NCI-H2081 treated with DMSO at 0.1 percent for 48 hours (cell line): ENCODE results near the gene PCDH9.

Source experiments
- DNase-seq: peaks from one replicate; lab custom pipeline; 2025; lab: John Stamatoyannopoulos, UW

The PCDH9 gene

DNA sequence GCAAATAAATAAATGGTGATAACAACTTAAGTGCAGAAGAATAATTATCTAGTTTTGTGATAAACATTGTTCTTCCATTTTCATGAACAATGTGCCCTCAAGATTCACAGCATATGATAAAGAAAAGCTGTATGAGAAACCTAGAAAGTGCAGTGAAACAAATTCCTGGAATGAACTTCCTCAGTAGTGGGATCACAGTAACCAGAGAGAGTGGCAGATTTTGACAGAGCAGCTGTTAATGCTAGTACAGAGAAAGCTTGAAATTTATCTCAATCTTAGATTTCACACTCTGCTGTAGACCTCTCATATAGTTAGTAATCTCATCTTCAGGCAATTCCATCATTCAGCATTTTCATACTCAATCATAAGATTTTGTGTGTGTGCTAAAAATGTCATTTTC, 664.9 kb downstream of the PCDH9 start:
- DNase-seq = no peak

DNA sequence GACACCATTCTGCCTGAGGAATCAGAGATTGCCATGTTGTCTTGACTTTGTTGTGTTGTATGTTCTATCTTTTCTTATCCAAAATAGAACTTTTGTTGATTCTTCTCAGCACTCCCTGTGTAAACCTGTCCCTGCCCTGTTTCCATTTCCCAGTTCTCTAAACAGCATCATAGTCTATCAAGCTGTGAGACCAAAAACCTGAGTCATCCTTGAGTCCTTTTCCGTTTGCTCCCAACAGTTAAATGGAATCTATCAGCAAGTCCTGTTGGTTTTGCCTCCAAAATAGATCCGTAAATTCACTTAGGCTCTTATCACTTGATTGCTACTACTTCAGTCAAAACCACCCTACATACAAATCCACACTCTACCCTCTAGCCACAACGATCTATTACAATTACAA, 667.1 kb downstream of the PCDH9 start:
- DNase-seq = no peak

DNA sequence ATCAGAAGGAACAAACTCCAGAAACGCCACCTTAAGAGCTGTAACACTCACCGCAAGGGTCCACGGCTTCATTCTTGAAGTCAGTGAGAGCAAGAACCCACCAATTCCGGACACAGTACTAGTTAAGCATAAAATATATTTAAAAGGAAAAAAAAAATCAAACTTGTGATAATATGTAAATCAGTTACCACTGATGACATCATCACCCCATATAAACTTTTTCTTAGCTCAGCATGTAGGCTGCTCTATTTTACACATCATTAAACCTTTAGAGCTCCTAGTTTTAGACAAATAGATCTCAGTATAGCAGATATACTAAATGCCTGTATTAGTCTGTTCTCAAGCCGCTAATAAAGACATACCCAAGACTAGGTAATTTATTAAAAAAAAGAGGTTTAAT, 668.1 kb downstream of the PCDH9 start:
- no peak for DNase-seq

DNA sequence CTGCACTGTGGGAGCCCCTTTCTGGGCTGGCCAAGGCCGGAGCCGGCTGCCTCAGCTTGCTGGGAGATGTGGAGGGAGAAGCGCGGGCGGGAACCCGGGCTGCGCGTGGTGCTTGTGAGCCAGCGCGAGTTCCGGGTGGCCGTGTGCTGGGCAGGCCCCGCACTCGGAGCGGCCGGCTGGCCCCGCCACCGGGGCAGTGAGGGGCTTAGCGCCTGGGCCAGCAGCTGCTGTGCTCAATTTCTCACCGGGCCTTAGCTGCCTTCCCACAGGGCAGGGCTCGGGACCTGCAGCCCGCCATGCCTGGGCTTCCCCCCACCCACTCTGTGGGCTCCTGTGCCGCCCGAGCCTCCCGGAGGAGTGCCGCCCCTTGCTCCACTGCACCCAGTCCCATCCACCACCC, 669.1 kb downstream of the PCDH9 start:
- DNase-seq = no peak

DNA sequence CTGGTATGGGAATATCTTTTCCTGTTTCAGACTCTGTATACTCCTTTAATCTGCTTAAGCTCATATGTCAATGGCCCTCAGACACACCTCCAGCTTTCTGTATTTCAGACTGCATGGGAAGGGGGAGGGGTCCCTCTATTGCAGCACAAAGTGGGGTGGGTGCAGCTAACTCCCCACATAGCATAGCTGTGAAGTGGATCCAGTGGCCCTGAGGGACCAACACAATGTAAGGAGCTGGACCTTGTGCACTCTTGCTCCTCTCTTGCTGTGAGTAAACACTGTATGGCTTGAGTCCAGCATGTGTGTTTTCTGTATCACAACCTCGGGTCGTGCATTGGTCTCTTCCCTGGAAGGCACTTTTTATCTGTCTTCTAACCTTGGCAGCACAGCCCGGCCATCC, 669.9 kb downstream of the PCDH9 start:
- no peak for DNase-seq

DNA sequence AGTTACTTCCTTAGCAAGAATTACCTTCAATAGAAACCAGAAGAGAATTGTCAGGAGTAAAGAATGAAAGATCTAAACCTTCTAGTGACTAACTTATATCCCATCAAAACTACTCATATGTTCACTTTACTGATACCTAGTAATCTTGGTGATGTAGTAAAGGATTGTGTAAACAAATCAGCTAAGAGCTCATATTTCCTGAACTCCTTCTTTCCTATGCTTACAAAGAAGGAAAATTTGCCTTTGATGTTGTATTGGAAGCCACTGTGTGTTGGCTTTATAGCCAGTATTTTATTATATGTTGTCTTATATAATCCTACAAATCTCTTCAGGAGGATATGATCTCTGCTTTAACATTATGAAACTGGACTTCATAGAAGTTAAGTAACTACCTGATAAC, 671.0 kb downstream of the PCDH9 start:
- DNase-seq = no peak

DNA sequence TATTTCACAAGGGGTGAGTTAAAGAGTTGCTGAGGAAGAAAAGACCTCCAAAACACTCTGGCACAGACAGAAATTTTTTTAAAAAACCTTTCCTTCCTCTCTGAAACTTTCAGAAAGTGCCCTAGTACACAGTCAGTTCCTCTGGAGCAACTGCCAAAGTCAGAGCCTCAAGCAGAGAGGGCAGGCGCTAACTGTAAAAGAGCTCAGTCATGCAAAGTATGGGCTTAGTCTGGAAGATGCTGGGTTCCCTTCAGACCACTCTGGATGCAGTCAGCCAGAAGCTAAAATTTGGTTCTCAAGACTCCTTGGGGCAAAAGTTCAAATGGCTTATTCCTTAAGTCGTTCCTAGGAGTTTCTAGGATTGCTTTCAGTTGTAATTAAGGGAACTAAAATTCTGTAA, 671.6 kb downstream of the PCDH9 start:
- DNase-seq = no peak

DNA sequence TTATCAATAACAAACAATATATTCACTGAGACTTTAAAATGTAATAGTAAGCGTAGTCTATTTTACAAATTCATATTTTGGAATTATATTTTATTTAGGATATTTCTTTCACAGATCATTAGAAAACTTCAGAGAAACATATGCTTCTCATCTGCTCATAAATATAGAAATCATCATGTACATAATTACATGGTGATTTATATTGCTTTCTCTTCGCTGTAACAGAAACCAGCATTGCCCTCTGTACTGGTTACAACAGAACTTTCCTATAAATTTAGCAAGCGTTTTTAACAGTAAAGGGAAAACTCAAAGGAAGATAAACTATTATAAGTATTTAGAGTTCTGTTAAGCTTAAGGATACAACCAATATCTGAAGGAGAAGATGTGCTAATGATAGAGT, 672.8 kb downstream of the PCDH9 start:
- no peak for DNase-seq

DNA sequence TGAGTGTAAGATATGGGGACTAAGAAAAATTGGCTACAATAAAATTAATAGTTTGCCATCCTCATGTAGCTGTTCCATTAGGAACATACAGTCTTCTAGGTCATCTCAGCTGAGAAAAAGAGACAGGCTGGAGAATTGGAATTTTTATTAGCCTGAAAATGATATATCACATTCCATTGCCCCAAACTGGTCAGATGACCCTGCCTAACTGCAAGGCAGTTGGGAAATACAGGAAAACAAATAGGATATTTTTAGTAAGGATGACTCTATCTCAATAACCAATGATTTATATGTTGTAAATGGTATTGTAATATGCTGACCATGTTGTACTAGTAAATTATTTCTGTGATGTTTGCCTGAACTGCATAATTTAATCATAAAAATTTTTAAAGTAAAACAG, 673.8 kb downstream of the PCDH9 start:
- DNase-seq = no peak

DNA sequence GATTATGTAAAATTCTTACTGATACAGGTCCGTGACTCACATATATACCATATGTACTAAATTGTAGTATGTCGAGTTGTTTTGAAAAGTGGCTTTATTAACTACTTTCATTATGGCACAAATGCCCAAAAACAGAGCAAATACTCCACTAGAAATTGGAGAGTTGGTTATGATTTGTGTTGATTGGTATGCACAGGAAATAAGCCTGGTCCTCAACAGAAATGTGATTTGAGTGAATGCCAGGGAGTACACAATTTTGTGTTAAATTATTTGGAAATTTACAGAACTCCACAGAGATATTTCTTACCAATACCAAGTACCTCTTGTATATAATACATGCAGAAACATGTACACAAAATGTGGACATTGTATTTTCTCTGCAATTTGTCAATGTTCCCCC, 676.7 kb downstream of the PCDH9 start:
- no peak for DNase-seq

DNA sequence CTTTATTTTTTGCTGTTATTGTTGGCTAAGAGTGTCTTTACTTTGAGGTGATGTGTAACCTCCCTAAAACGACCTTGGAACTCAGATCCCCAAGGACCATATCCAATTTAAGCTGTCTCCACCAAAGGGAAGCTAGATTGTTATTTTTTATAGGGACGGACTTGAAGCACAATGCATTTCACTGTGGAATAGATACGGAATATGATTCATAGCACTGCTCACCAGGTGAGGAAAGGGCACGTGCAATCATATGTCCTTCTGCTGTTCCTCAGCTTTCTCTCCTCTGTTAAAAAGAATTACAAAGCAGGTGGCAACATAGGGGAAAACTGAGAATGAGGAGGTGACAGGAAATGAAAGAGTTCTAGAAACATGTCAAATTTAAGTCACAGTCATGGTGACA, 679.0 kb downstream of the PCDH9 start:
- DNase-seq = no peak

DNA sequence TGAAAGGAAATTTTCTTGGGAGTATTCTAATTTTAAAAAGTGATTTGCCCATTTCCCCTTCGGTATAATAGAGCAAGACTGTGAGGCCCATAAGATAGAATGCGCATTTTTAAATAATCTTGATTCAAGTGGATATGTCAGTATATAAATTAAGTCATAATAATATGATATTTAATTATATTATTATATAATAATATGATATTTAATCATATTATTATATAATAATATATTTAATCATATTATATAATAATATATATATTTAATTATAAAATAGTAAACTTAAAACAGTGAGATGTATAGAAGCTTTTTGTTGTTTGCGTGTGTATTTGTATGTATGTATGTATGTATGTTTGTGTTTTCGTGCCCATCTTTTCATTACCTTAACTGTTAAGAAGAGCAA, 682.5 kb downstream of the PCDH9 start:
- no peak for DNase-seq

DNA sequence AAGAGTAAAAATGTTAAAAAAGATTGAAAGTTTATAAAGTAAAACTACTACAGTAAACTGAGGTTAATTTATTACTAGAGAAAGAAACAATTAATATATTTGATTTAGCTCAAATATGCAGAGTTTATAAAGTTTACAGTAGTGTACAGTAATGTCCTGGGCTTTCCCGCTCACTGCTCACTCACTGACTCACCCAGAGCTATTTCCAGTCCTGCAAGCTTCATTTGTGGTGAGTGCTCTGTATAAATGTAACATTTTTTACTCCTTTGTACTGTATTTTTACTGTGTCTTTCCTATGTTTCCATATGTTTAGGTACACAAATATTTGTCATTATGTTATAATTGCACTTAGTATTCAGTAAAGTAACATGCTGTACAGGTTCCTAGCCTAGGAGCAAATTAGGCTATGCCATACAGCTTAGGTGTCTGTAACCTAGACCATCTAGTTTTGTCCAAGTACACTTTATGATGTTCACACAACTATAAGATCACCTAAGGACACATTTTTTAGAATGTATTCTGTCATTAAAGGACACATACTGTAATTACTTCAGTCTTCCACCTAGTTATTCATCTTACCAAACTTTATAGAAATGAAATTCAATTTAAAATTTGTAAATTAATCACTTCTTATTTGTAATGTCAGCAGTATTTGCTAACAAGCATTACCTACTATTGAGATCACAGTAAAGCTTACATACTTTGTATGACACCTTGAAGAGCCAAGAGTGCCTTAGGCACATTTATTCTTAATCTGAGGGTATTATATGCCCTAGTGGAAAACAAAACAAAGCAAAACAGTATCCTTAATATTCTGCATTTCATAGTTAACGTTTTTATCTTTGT, 683.4 kb downstream of the PCDH9 start:
- DNase-seq = no peak

DNA sequence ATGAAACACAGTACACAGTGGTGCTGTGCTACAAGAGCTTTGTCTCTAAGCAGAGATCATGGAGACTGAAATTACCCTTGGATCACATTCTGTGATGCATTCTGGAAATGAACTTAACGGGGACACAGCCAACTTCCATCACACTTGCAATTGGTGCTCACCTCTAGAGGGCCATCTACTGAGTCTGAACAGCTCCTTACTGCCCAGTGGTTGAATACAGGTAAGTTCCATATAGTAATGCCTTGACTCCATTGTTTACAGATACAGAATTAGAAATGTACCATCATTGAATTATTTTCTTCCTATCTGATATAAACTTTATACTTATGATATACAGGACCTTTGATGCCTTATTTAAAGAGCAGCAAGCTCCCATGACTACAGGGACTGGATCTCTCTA, 686.4 kb downstream of the PCDH9 start:
- DNase-seq = no peak

DNA sequence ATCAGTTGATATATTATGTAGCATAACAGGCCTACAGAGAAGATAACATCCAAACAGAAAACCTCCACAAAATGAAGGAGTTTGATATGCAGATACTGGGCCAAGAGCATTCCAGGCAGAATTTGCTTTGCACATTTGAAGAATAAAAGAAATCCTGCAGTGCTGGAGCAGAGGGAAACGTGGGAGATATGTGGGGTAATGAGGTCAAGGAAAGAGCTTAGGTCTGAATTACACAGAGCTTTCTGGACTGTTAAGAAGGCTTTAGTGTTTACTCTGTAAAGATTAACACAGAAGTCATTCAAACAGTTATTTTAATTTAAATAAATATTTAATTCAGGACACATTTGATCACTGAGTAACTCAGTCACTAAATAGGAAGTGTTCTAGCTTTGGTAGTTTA, 692.7 kb downstream of the PCDH9 start:
- DNase-seq = no peak

DNA sequence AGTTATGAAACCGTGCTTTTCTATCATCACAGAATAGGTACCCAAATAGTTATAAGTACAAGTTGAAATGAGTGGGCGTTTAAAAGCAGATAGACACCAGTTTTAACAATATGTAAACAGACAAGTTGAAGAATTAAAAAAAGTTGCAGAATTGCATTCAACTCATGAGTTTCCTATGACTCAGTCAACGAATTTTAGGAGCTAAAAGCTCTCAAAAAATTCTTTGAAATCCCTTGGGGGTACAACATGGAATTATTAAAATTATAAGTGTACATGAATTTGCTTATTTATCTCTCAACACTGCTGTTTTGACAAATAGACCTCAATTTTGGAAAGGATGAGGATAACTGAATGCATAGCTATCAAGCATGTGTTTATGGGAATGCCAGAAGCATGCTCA, 693.4 kb downstream of the PCDH9 start:
- no peak for DNase-seq

DNA sequence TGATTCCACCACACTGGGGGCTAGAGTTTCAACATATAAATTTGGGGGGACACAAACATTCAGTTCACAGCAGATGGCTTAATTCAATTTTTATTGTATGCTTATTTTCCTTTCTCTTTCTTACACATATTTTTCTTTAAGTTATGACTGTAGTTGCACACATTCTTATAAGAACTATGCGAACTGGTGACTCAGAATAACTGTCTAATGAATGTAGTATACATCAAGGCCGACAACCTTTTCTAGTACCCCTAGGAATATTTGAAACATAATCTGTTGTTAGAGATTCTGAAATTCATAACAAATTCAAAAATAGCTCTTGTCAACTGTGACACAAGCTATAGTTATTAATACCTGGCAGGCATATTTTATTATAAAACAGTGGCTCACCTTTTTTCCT, 695.6 kb downstream of the PCDH9 start:
- no peak for DNase-seq

DNA sequence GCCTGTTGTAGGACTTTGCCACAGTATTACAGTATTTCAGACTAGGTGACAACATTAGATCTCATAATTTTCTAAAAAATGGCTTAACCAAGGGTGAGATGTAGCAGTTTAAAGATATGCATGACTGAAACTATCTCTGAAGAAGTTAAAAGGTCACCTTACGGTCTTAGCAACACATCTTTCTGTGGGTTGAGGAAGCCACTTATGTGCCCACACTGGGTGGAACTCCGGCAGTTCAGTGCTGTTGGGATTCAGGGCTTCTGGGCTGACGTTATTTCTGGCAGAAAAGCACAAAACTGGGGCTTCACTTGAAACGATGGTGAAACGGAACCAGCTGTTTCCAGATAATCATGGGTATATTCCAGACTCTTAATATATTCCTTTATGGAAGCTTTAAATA, 697.3 kb downstream of the PCDH9 start:
- no peak for DNase-seq

DNA sequence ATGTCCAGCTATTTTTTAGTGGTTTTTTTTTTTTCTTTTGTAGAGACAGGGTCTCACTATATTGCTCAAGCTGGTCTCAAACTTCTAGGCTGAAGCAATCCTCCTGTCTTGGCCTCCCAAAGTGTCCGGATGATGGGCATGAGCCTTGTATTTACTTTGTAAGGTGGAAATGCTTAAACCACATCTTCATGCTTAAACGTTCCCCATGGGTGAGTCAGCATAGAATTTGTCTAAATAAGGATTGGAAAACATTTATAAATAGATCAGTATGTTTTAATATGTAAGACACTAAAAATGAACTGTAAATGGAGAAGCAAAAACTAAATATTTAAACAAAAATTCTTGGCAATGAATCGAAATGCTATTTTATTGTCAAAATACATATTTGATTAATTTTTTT, 698.0 kb downstream of the PCDH9 start:
- DNase-seq = no peak

DNA sequence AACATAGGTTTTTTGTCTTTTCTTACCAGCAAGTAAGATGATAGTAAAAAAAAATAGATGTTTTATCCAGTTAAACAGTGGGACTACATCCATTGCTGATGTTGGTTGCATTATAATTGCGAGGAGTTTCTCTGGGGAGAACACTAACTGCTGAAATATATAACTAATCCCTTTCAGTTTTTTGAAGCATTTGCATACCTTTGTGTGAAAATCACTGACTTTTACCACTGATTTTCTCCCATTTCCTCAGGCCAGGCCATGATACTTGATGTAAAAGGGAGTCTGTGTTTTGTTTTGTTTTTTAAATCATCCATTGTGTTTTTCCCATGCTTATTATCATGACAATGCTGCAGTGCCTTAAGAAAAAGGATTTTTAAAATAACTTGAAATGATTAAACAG, 699.5 kb downstream of the PCDH9 start:
- no peak for DNase-seq

DNA sequence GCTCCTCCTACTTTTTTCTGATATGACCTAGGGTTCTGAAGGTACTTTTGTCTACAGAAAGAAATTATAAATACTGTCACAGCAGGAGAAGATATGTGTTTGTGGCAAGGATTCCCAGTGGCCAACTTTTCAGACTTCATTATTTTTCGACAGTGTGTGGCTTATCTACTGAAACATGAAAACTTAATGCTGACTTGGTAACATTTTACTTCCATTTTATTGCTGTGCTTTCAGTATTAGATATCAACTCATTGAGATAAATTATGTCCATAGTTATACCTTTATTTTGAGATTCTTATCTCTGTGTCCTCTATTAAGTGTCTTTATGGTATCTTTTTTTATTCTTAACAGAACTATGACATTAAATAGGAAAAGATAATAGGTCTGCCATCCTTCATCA, 700.0 kb downstream of the PCDH9 start:
- no peak for DNase-seq

DNA sequence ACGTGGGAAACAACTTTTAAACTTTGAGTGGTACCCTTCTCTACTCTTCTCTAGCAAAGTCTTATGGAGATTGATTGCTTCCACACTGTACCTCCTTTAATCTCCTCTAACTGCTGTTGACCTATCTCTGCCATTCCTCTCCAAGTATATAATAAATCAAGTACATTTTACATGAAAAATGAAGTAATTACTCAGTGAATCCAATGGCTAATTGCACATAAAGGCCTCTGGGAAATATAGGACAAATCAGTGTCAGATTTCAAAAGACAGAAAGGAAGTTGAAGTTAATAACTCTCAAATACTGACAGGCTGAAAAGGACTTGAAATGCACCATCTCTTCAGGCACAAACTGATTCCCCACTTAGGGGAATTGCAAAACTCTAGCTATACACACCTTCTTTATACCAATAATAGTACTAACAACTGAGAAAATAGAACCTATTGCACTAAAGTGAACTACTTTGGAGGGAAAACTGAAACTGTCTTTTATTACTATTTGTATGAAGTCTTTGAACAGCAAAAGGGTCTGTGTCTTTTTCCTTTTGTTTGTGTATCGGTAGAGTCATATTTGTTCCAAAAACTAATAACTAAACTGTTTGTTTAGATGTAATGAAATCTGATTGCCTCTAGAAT, 701.1 kb downstream of the PCDH9 start:
- DNase-seq = no peak

DNA sequence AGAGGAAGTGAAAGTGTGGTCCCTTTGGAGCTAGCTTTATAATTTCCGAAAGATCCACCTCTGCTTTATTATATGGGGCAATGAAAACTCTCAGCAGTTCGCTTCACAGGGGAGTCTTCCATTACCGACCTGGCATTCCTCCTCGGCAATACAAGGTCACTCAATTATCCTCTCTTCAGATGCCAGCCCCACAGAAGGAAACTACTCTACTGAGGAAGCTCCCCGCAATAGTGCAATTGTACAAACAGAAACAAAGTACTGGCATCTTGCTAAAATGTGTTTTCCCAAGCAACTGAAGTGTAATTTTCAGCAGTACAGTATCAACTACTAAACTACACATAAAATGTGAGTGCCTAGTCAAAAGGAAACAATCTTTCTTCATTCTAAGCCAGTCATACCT, 702.0 kb downstream of the PCDH9 start:
- DNase-seq = no peak
